ENCODE data around the gene HTD2. TPM values are rescaled to one million over a fixed set of nuclear protein-coding genes. Genes with fewer than 3 reads are reported as not detected.

The HTD2 gene
- total and polyA plus RNA-seq, 2 donors from 2014 or later: 6.4 to 7.8 TPM

- no peak overlapping the region for H3K27ac ChIP-seq (ENCODE audit: low read depth in 2 of 2, low read length in 2 of 2)
- FAIRE-seq (no peak), DNase-seq (no peak)
- H3K4me3 ChIP-seq (ENCODE audit: low read length in 3 of 3): no peak overlapping the region
- no peaks in the 10 kb centered on the region for H3K4me1 ChIP-seq (ENCODE audit: control insufficient read depth in 2 of 3, insufficient read depth in 2 of 3, low read depth in 1 of 3, low read length in 3 of 3)
- H3K9me3 ChIP-seq (ENCODE audit: control insufficient read depth in 2 of 3, insufficient read depth in 1 of 3, low read length in 3 of 3): no peaks in the 10 kb centered on the region
- TF ChIP-seq CTCF (IDR thresholded peaks at IDR 0.05; ENCODE audit: borderline replicate concordance, extremely low read depth, insufficient read depth): no peak
- no peak overlapping the region for H3K9ac ChIP-seq (ENCODE audit: low read length in 3 of 3)
- peaks cover 0 to 14% (median 11%) of the 10 kb centered on the region in 3 donors for H3K36me3 ChIP-seq (ENCODE audit: control insufficient read depth in 2 of 3, insufficient read depth in 3 of 3, low read length in 3 of 3)
- no peaks in the 10 kb centered on the region for H3K27me3 ChIP-seq (ENCODE audit: control insufficient read depth, insufficient read depth, low read length)
- intact Hi-C loops (cut with DNase I): no loop called here
These were observed 32.2 kb upstream of the HTD2 start for GRCh38 chr3:58274027-58274614.

- intact Hi-C loops (cut with DNase I): no loop called here
These were observed 25.3 kb upstream of the HTD2 start for GRCh38 chr3:58281069-58281468.

GRCh38 chr3:58285334-58285733 lies 21.0 kb upstream of the HTD2 start:
- H3K36me3 ChIP-seq (ENCODE audit: control insufficient read depth in 2 of 3, insufficient read depth in 3 of 3, low read length in 3 of 3): peaks cover 0 to 40% (median 24%) of the 10 kb centered on the region in 3 donors
- no peak for FAIRE-seq
- H3K4me1 ChIP-seq (ENCODE audit: control insufficient read depth in 2 of 3, insufficient read depth in 2 of 3, low read depth in 1 of 3, low read length in 3 of 3): no peaks in the 10 kb centered on the region
- H3K27ac ChIP-seq (ENCODE audit: low read depth in 2 of 2, low read length in 2 of 2): no peak overlapping the region
- no peak for DNase-seq
- TF ChIP-seq CTCF (IDR thresholded peaks at IDR 0.05; ENCODE audit: borderline replicate concordance, extremely low read depth, insufficient read depth): no peak
- no peak overlapping the region for H3K9ac ChIP-seq (ENCODE audit: low read length in 3 of 3)
- H3K4me3 ChIP-seq (ENCODE audit: low read length in 3 of 3): no peak overlapping the region
- intact Hi-C loops (cut with DNase I): no loop called here
- no peaks in the 10 kb centered on the region for H3K9me3 ChIP-seq (ENCODE audit: control insufficient read depth in 2 of 3, insufficient read depth in 1 of 3, low read length in 3 of 3)
- H3K27me3 ChIP-seq (ENCODE audit: control insufficient read depth, insufficient read depth, low read length): no peaks in the 10 kb centered on the region

More at GRCh38 chr3:58281069-58281468, 25.3 kb upstream of the HTD2 start:
- H3K36me3 ChIP-seq (ENCODE audit: control insufficient read depth in 2 of 3, insufficient read depth in 3 of 3, low read length in 3 of 3): peaks cover 0 to 30% (median 13%) of the 10 kb centered on the region in 3 donors
- FAIRE-seq: no peak
- H3K4me3 ChIP-seq (ENCODE audit: low read length in 3 of 3): no peak overlapping the region
- no peaks in the 10 kb centered on the region for H3K27me3 ChIP-seq (ENCODE audit: control insufficient read depth, insufficient read depth, low read length)
- DNase-seq: peak in 1 of 5 donors; percentile 65
- TF ChIP-seq CTCF (IDR thresholded peaks at IDR 0.05; ENCODE audit: borderline replicate concordance, extremely low read depth, insufficient read depth): no peak
- H3K9ac ChIP-seq (ENCODE audit: low read length in 3 of 3): no peak overlapping the region
- no peaks in the 10 kb centered on the region for H3K9me3 ChIP-seq (ENCODE audit: control insufficient read depth in 2 of 3, insufficient read depth in 1 of 3, low read length in 3 of 3)
- no peak overlapping the region for H3K27ac ChIP-seq (ENCODE audit: low read depth in 2 of 2, low read length in 2 of 2)
- H3K4me1 ChIP-seq (ENCODE audit: control insufficient read depth in 2 of 3, insufficient read depth in 2 of 3, low read depth in 1 of 3, low read length in 3 of 3): no peaks in the 10 kb centered on the region

GRCh38 chr3:58287354-58287753 lies 19.0 kb upstream of the HTD2 start:
- FAIRE-seq (no peak), DNase-seq (no peak)
- no peaks in the 10 kb centered on the region for H3K9me3 ChIP-seq (ENCODE audit: control insufficient read depth in 2 of 3, insufficient read depth in 1 of 3, low read length in 3 of 3)
- H3K4me3 ChIP-seq (ENCODE audit: low read length in 3 of 3): no peak overlapping the region
- H3K9ac ChIP-seq (ENCODE audit: low read length in 3 of 3): no peak overlapping the region
- no peaks in the 10 kb centered on the region for H3K4me1 ChIP-seq (ENCODE audit: control insufficient read depth in 2 of 3, insufficient read depth in 2 of 3, low read depth in 1 of 3, low read length in 3 of 3)
- peaks cover 0 to 29% (median 24%) of the 10 kb centered on the region in 3 donors for H3K36me3 ChIP-seq (ENCODE audit: control insufficient read depth in 2 of 3, insufficient read depth in 3 of 3, low read length in 3 of 3)
- H3K27ac ChIP-seq (ENCODE audit: low read depth in 2 of 2, low read length in 2 of 2): no peak overlapping the region
- no peaks in the 10 kb centered on the region for H3K27me3 ChIP-seq (ENCODE audit: control insufficient read depth, insufficient read depth, low read length)
- intact Hi-C loops (cut with DNase I): no loop called here
- TF ChIP-seq CTCF (IDR thresholded peaks at IDR 0.05; ENCODE audit: borderline replicate concordance, extremely low read depth, insufficient read depth): no peak

Data from kidney (tissue), 14 donors.